C4-2B (cell line): ENCODE data around the gene LENG9.

Source experiments
- ZFX ChIP-seq: fragments of 450-650 bp; IDR thresholded peaks from 2 replicates; pipeline ENCODE4 v1.6.1; 2017
- TF ChIP-seq, protein P1 (sequence below): fragments of 450-650 bp; conservative IDR thresholded peaks from 2 replicates; pipeline ENCODE4 v1.5.1; 2017; ENCODE audit warnings: mild to moderate bottlenecking

GRCh38 chr19:54449701-54450069 is 13.9 kb downstream of the LENG9 start:
- TF ChIP-seq, protein P1, sequence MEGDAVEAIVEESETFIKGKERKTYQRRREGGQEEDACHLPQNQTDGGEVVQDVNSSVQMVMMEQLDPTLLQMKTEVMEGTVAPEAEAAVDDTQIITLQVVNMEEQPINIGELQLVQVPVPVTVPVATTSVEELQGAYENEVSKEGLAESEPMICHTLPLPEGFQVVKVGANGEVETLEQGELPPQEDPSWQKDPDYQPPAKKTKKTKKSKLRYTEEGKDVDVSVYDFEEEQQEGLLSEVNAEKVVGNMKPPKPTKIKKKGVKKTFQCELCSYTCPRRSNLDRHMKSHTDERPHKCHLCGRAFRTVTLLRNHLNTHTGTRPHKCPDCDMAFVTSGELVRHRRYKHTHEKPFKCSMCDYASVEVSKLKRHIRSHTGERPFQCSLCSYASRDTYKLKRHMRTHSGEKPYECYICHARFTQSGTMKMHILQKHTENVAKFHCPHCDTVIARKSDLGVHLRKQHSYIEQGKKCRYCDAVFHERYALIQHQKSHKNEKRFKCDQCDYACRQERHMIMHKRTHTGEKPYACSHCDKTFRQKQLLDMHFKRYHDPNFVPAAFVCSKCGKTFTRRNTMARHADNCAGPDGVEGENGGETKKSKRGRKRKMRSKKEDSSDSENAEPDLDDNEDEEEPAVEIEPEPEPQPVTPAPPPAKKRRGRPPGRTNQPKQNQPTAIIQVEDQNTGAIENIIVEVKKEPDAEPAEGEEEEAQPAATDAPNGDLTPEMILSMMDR: no peak
- TF ChIP-seq ZFX: 0 out of 2 replicates have a peak, but pooled peaks have one; percentile 2
